ENCODE measurements around the gene SERPINB13. TPM values are rescaled to one million over a fixed set of nuclear protein-coding genes. Genes with fewer than 3 reads are reported as not detected.

Gene SERPINB13
- total RNA-seq, 1 donor from 2014 or later, result not detected

GRCh38 chr18:63646936-63647335 lies 59.8 kb downstream of the SERPINB13 start:
- intact Hi-C loops (cut with micrococcal nuclease), result no loop called here

DNA sequence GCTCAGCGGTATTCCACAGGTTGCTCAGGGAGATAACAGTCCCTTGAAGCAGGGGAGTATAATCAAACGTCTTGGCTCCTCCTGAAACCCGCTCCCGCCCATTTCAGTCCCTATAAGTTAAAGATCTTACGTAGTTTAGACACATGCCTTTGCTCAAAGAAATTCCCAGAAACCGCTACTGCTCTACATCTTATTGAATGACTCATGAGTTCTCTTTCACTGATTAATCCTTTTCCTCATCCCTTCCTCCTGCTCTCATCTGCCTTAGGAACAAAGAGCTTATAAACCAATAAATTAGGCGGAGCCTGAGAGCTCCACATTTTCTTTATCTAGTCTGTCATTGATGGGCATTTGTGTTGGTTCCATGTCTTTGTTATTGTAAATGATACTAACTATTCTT lies 61.1 kb downstream of the SERPINB13 start:
- intact Hi-C loops (cut with micrococcal nuclease), result no loop called here

Other genes with a start within 250 kb of the SERPINB13 start
- 65.2 and 65.9 TPM in 2 replicates for gene KDSR, start 220.1 kb upstream of the SERPINB13 start, total RNA-seq
- gene VPS4B, start 164.9 kb upstream of the SERPINB13 start, total RNA-seq, result 86.6 and 87.4 TPM in 2 replicates
- gene SERPINB5, start 110.4 kb upstream of the SERPINB13 start, total RNA-seq, result not detected in 2 replicates
- not detected in 2 replicates for gene SERPINB12, start 45.0 kb upstream of the SERPINB13 start, total RNA-seq
- gene SERPINB4, start 56.9 kb downstream of the SERPINB13 start, total RNA-seq, result not detected in 2 replicates
- gene SERPINB3, start 74.5 kb downstream of the SERPINB13 start, total RNA-seq, result not detected in 2 replicates
- not detected in 2 replicates for gene SERPINB11, start 115.6 kb downstream of the SERPINB13 start, total RNA-seq
- gene SERPINB7, start 188.1 kb downstream of the SERPINB13 start, total RNA-seq, result not detected in 2 replicates